ENCODE measurements around the gene ATE1. TPM values are rescaled to one million over a fixed set of nuclear protein-coding genes. Genes with fewer than 3 reads are reported as not detected.

ATE1 gene
- total RNA-seq, 1 experiment from 2014 or later = 39.2 TPM

DNA sequence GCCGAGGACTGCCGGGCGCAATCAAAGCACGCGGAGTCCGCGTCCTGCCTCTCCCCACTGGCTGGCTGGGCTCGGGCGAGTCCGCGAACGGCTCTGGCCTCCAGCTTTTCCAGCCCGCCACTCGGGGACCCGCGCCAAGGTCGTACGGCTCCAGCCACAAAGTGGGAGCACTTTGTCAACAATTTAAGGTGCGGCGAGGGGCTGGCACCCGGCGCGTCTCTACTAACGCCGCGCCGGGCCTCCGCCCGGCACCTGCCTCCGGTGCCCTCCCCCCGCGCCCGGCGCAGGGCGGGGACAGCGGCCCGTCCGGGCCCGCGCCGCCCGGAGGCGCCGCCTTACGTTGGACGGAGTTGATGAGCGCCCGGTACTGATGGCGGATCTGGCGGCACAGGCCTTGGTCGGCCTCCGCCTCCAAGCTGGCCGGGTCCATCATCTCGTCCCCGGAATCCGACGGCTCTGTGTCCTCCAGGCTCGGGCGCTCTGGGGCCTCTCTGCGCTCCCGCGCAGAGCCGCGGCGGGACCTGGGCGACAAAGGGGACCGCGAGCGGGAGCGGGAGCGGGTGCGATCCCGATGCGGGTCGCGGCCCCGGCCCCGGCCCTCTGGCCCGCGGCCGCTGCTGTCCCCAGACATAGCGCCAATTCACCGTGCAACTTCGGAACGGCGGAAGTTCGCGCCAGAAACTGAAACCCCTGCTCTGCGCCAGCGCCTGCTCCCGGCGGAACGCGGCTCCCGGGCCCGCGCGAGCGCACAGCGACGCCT, 46.9 kb upstream of the ATE1 start, which contains the start of gene NSMCE4A:
NSMCE4A (minus strand) TSS at position 683 of the 760 bp plus-strand sequence; CDS start at position 631, 52 bp downstream.
- no peak within 1 kb of the TSS for H2AFZ ChIP-seq (ENCODE audit: low read depth, low read length, poor library complexity, severe bottlenecking)
- peak within 1 kb of the TSS; percentile 80 to 83 for H3K4me3 ChIP-seq (replicated peaks in 1 of 2; ENCODE audit: low read depth in 1 of 2, low read length in 2 of 2)
- peak within 1 kb of the TSS; percentile 99 for H3K27ac ChIP-seq (ENCODE audit: low read depth, low read length)
- no peaks in the 10 kb centered on the region for H3K27me3 ChIP-seq (ENCODE audit: insufficient read depth, low read length)
- H3K36me3 ChIP-seq (ENCODE audit: control insufficient read depth in 1 of 2, insufficient read depth in 2 of 2, low read length in 2 of 2) = peaks cover 6 to 8% of the 10 kb centered on the region in 2 experiments; a peak in 3 of 4 replicates
- intact Hi-C loops (cut with micrococcal nuclease) = loop anchor here (2.0 kb wide), 1 partner anchor 46 kb away; the partner anchor contains the start of gene ATE1
- H3K79me2 ChIP-seq (ENCODE audit: insufficient read depth, low read length) = peaks cover 26% of the 10 kb centered on the region
- DNase-seq (ENCODE audit: low read depth, low spot score) (peak; percentile 56), ATAC-seq (peak; percentile 88)
- peaks cover 7 to 13% of the 10 kb centered on the region in 2 experiments; a peak in 3 of 4 replicates for H3K4me1 ChIP-seq (ENCODE audit: control insufficient read depth in 1 of 2, insufficient read depth in 2 of 2, low read length in 2 of 2)
- no peaks in the 10 kb centered on the region for H4K20me1 ChIP-seq (ENCODE audit: insufficient read depth)
- CTCF ChIA-PET = interaction anchor here (0.6 to 1.3 kb wide), 3 partner anchors 13 to 77 kb away, joined by 3 read pairs; no protein-coding TSS in a partner anchor
- peak within 1 kb of the TSS; percentile 94 for H3K4me2 ChIP-seq (ENCODE audit: low read length)
- BruUV-seq (replicated peaks) = no TSS peak
- peaks cover 14 to 21% of the 10 kb centered on the region in 2 experiments; a peak in 3 of 4 replicates for H3K9me3 ChIP-seq (ENCODE audit: control insufficient read depth in 1 of 2, insufficient read depth in 1 of 2, low read depth in 1 of 2, low read length in 2 of 2)
- RAD21 ChIA-PET (ENCODE audit: low non-redundant PET in 1 of 2, low total read pairs in 2 of 2, uncharacterized antibody in 2 of 2, unreplicated experiment in 2 of 2) = no interaction called here
- no peaks in the 10 kb centered on the region for H3K9me2 ChIP-seq (ENCODE audit: insufficient read depth)
- H3K9ac ChIP-seq (ENCODE audit: low read length) = peak within 1 kb of the TSS; percentile 91
- POLR2A ChIA-PET = no interaction called here
- TF ChIP-seq CEBPB (IDR thresholded peaks at IDR 0.05; ENCODE audit: low read depth) = no peak
- 0 out of 2 replicates have a peak, but pooled peaks have one; percentile 19 for TF ChIP-seq RAD21 (IDR thresholded peaks at IDR 0.05; ENCODE audit: low read depth)
- no peak for TF ChIP-seq ELF1 (IDR thresholded peaks at IDR 0.05; ENCODE audit: borderline replicate concordance, low read depth)
- TF ChIP-seq ZNF274 (IDR thresholded peaks at IDR 0.05; ENCODE audit: low read depth, low read length) = no peak
- TF ChIP-seq CBX3 (IDR thresholded peaks at IDR 0.05; ENCODE audit: low read depth) = peak; percentile 94; the same call in 1 of the 2 replicates
- peak; percentile 42 for TF ChIP-seq TCF7L2 (IDR thresholded peaks at IDR 0.05; ENCODE audit: borderline replicate concordance, extremely low read depth, insufficient read depth, insufficient read length)
- no peak for TF ChIP-seq EZH2 (IDR thresholded peaks at IDR 0.05)
- TF ChIP-seq, protein P1, sequence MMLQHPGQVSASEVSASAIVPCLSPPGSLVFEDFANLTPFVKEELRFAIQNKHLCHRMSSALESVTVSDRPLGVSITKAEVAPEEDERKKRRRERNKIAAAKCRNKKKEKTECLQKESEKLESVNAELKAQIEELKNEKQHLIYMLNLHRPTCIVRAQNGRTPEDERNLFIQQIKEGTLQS (IDR thresholded peaks at IDR 0.05) = no peak
- peak; percentile 77 for TF ChIP-seq POLR2A (IDR thresholded peaks at IDR 0.05; ENCODE audit: borderline replicate concordance, extremely low read depth, insufficient read depth, insufficient read length)
- peak in 2 of 3 experiments; percentile 77 to 81; a peak in 3 of 6 replicates for TF ChIP-seq CTCF (IDR thresholded peaks at IDR 0.05 in 2 of 3, conservative IDR thresholded peaks at IDR 0.05 in 1 of 3; ENCODE audit: borderline replicate concordance in 1 of 3, insufficient read depth in 1 of 3, low read depth in 2 of 3, low read length in 2 of 3)
- peak; percentile 99 for TF ChIP-seq ZFX (IDR thresholded peaks at IDR 0.05)
- TF ChIP-seq JUND (IDR thresholded peaks at IDR 0.05) = no peak
- TF ChIP-seq FOSL1 (IDR thresholded peaks at IDR 0.05; ENCODE audit: low read depth) = no peak
- TF ChIP-seq YY1 (IDR thresholded peaks at IDR 0.05; ENCODE audit: extremely low read depth, insufficient replicate concordance, low read depth, low read length) = peak; percentile 88
- TF ChIP-seq POLR2AphosphoS5 (IDR thresholded peaks at IDR 0.05; ENCODE audit: low read depth, low read length) = peak; percentile 85
- TF ChIP-seq, protein P2, sequence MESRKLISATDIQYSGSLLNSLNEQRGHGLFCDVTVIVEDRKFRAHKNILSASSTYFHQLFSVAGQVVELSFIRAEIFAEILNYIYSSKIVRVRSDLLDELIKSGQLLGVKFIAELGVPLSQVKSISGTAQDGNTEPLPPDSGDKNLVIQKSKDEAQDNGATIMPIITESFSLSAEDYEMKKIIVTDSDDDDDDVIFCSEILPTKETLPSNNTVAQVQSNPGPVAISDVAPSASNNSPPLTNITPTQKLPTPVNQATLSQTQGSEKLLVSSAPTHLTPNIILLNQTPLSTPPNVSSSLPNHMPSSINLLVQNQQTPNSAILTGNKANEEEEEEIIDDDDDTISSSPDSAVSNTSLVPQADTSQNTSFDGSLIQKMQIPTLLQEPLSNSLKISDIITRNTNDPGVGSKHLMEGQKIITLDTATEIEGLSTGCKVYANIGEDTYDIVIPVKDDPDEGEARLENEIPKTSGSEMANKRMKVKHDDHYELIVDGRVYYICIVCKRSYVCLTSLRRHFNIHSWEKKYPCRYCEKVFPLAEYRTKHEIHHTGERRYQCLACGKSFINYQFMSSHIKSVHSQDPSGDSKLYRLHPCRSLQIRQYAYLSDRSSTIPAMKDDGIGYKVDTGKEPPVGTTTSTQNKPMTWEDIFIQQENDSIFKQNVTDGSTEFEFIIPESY (IDR thresholded peaks at IDR 0.05; ENCODE audit: extremely low read depth, insufficient replicate concordance, low read length) = peak; percentile 45
- no peak for TF ChIP-seq EGR1 (IDR thresholded peaks at IDR 0.05; ENCODE audit: low read depth)
- TF ChIP-seq SIN3A (IDR thresholded peaks at IDR 0.05; ENCODE audit: low read depth) = peak; percentile 62; the same call in 1 of the 2 replicates
- TF ChIP-seq MAX (IDR thresholded peaks at IDR 0.05) = peak; percentile 86
- no peak for TF ChIP-seq EZH2phosphoT487 (IDR thresholded peaks at IDR 0.05; ENCODE audit: borderline replicate concordance)

All from HCT116 (cell line).